Mesenchymal stem cell (in vitro differentiated cells and primary cell): Measurements from ENCODE around the gene RELT.

Source experiments
- DNase-seq: peaks from one replicate; pipeline ENCODE4 v3.0.0-alpha.2; 2013
- H2AFZ ChIP-seq: one replicate; pipeline ENCODE4 v1.6.1; 2013; ENCODE audit warnings: low read depth, mild to moderate bottlenecking, control low read depth, inconsistent platforms, low read length, moderate library complexity
- H2AK5ac ChIP-seq: 2 replicates; pipeline ENCODE4 v1.6.1; 2013; ENCODE audit warnings: low read length, moderate library complexity, mild to moderate bottlenecking, inconsistent platforms; ENCODE audit not compliant: severe bottlenecking
- H2BK120ac ChIP-seq: one replicate; pipeline ENCODE4 v1.6.1; 2013; ENCODE audit warnings: low read depth, mild to moderate bottlenecking, inconsistent platforms, low read length, moderate library complexity
- H2BK12ac ChIP-seq, 2 experiments: one replicate each; pipeline ENCODE4 v1.6.1; 2013; ENCODE audit warnings: inconsistent platforms in 2 of 2, low read length in 2 of 2, mild to moderate bottlenecking in 2 of 2, moderate library complexity in 2 of 2, control low read depth in 1 of 2
- H2BK15ac ChIP-seq: one replicate; pipeline ENCODE4 v1.6.1; 2013; ENCODE audit warnings: mild to moderate bottlenecking, low read depth, inconsistent platforms; ENCODE audit not compliant: poor library complexity, severe bottlenecking
- H2BK5ac ChIP-seq: 2 replicates; pipeline ENCODE4 v1.6.1; 2013; ENCODE audit warnings: low read depth, mild to moderate bottlenecking, low read length, control low read depth, inconsistent platforms; ENCODE audit not compliant: poor library complexity, severe bottlenecking
- H3K14ac ChIP-seq, 2 experiments: one replicate each; pipeline ENCODE4 v1.6.1; 2013; ENCODE audit warnings: inconsistent platforms in 2 of 2, low read length in 2 of 2, control low read depth in 1 of 2, mild to moderate bottlenecking in 1 of 2, moderate library complexity in 1 of 2
- H3K18ac ChIP-seq, 2 experiments: one replicate each; pipeline ENCODE4 v1.6.1; 2013; ENCODE audit warnings: inconsistent platforms in 2 of 2, low read length in 2 of 2, control low read depth in 1 of 2, low read depth in 1 of 2, mild to moderate bottlenecking in 1 of 2
- H3K23ac ChIP-seq, 2 experiments: one replicate each; pipeline ENCODE4 v1.6.1; 2013; ENCODE audit warnings: inconsistent platforms in 2 of 2, low read length in 2 of 2, mild to moderate bottlenecking in 2 of 2, moderate library complexity in 2 of 2, control low read depth in 1 of 2
- H3K27ac ChIP-seq: 2 replicates; pipeline ENCODE4 v1.5.1; 2013; ENCODE audit warnings: mild to moderate bottlenecking, moderate library complexity, low read length, control low read depth, inconsistent platforms; ENCODE audit not compliant: poor library complexity, severe bottlenecking
- H3K27me3 ChIP-seq, 2 experiments: 2 replicates each; pipeline versions ENCODE4 v1.6.1 to v1.7.0; 2013; ENCODE audit warnings: low read length in 2 of 2, mild to moderate bottlenecking in 2 of 2, moderate library complexity in 2 of 2, control low read depth in 1 of 2, inconsistent platforms in 1 of 2; ENCODE audit not compliant: control insufficient read depth in 1 of 2, insufficient read depth in 1 of 2
- H3K36me3 ChIP-seq, 2 experiments: 2 replicates each; pipeline versions ENCODE4 v1.6.1 to v1.7.0; 2013; ENCODE audit warnings: low read length in 2 of 2, control low read depth in 1 of 2, inconsistent platforms in 1 of 2, low read depth in 1 of 2, mild to moderate bottlenecking in 1 of 2; ENCODE audit not compliant: insufficient read depth in 2 of 2, control insufficient read depth in 1 of 2
- H3K4ac ChIP-seq, 2 experiments: one replicate each; pipeline ENCODE4 v1.6.1; 2013; ENCODE audit warnings: inconsistent platforms in 2 of 2, low read length in 2 of 2, mild to moderate bottlenecking in 2 of 2, moderate library complexity in 2 of 2, control low read depth in 1 of 2, low read depth in 1 of 2
- H3K4me1 ChIP-seq: 2 replicates; pipeline ENCODE4 v1.6.1; 2013; ENCODE audit warnings: low read depth, low read length, control low read depth; ENCODE audit not compliant: control insufficient read depth, insufficient read depth
- H3K4me2 ChIP-seq: 2 replicates; pipeline ENCODE4 v1.6.1; 2013; ENCODE audit warnings: low read length, mild to moderate bottlenecking, inconsistent platforms; ENCODE audit not compliant: poor library complexity, severe bottlenecking
- H3K4me3 ChIP-seq, 2 experiments: 2 replicates each; pipeline versions ENCODE4 v1.5.1 to v1.7.0; 2013; ENCODE audit warnings: low read length in 2 of 2, mild to moderate bottlenecking in 2 of 2, control low read depth in 1 of 2, low read depth in 1 of 2; ENCODE audit not compliant: insufficient read depth in 1 of 2
- H3K79me1 ChIP-seq: replicated peaks from 2 replicates; pipeline ENCODE4 v1.6.1; 2013; ENCODE audit warnings: mild to moderate bottlenecking, control low read depth, low read length, inconsistent platforms; ENCODE audit not compliant: poor library complexity, severe bottlenecking
- H3K9ac ChIP-seq: 2 replicates; pipeline ENCODE4 v1.7.0; 2013; ENCODE audit warnings: mild to moderate bottlenecking, low read length, moderate library complexity
- H3K9me3 ChIP-seq: 2 replicates; pipeline ENCODE4 v1.7.0; 2013; ENCODE audit warnings: mild to moderate bottlenecking, low read length; ENCODE audit not compliant: control insufficient read depth
- H4K8ac ChIP-seq: one replicate; pipeline ENCODE4 v1.6.1; 2013; ENCODE audit warnings: inconsistent platforms, mild to moderate bottlenecking, low read length, moderate library complexity
- H4K91ac ChIP-seq: one replicate; pipeline ENCODE4 v1.6.1; 2013; ENCODE audit warnings: mild to moderate bottlenecking, low read length, inconsistent platforms
- WGBS: methylation state at CpG from one replicate; pipeline ENCODE4 v1.1.7; 2013; ENCODE audit warnings: mixed read lengths; 5-methylcytosine and 5-hydroxymethylcytosine counted together

RELT gene

DNA sequence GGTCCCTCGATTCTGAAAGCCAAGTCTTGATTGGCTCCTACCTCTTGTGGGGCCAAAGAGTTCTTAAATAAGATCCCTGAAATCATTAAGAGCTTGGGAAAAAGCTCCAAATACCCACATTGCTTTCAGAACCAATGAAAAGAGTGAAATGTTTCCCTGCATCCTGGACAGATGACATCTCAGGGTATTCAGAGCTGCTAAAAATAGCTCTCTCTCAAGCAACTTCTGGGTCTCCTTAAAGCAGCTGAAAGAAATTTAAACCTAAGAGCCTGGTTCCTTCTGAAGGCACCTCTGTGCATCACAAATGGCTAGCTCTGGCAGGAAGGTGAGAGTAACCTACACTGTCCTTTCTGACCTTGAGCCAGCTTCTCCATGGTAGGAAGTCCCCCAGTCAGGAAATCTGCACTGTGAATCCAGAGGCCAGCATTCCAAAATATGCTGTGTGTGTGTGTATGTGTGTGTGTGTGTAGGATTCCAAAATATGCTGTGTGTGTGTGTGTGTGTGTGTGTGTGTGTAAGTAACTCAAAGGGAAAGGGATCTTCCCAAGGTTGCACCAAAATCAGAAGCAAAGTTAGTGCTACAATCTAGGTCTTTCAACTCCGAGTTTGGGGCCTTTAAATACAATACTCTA, 50.1 kb downstream of the RELT start:
- 96% methylated on average over 1 of the region's 2 CpGs for WGBS
- H3K27ac ChIP-seq: no peak overlapping the region
- no peak overlapping the region for H2BK120ac ChIP-seq
- H3K4me3 ChIP-seq: no peak overlapping the region
- peaks cover 2% of the 10 kb centered on the region for H3K4me1 ChIP-seq
- H3K9me3 ChIP-seq: no peaks in the 10 kb centered on the region
- H2BK5ac ChIP-seq: no peak overlapping the region
- H2AFZ ChIP-seq: no peak overlapping the region
- peak overlapping the region; percentile 23 to 42 for H2BK12ac ChIP-seq
- H4K91ac ChIP-seq: no peak overlapping the region
- H3K36me3 ChIP-seq: peaks cover 3 to 5% of the 10 kb centered on the region in 2 experiments
- no peak overlapping the region for H2AK5ac ChIP-seq
- H3K14ac ChIP-seq: no peak overlapping the region
- H3K4me2 ChIP-seq: no peak overlapping the region
- H3K18ac ChIP-seq: peak overlapping the region in 1 of 2 experiments; percentile 25
- H4K8ac ChIP-seq: peak overlapping the region; percentile 31
- H3K9ac ChIP-seq: no peak overlapping the region
- no peak overlapping the region for H3K23ac ChIP-seq
- peaks cover 13% of the 10 kb centered on the region for H3K79me1 ChIP-seq
- no peak overlapping the region for H2BK15ac ChIP-seq
- H3K4ac ChIP-seq: peak overlapping the region in 1 of 2 experiments; percentile 67
- peak; percentile 61 for DNase-seq
- H3K27me3 ChIP-seq: no peaks in the 10 kb centered on the region

DNA sequence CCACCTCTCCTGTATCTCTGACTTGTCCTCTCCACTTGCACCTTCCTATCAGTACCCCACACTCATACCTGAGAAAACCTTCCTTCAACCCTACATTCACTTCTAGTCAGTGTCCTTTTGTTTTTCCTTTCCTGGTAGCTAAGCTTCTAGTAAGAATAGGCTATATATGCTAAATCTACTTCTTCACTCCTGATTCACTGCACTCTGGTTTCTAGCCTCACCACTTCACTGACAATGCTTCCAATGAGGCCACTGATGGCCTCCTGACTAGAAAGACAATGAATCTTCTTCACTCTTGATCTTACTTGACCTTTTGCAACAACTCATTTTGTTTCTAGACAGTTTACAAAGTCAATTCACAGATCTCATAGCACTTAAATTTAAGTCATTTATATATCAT, 52.0 kb downstream of the RELT start:
- DNase-seq: no peak
- H3K4me1 ChIP-seq: peaks cover 2% of the 10 kb centered on the region
- H3K9ac ChIP-seq: no peak overlapping the region
- no peak overlapping the region for H2BK120ac ChIP-seq
- no peak overlapping the region for H2BK15ac ChIP-seq
- no peak overlapping the region for H3K18ac ChIP-seq
- no peak overlapping the region for H3K14ac ChIP-seq
- H3K9me3 ChIP-seq: no peaks in the 10 kb centered on the region
- H4K8ac ChIP-seq: no peak overlapping the region
- no peak overlapping the region for H2AFZ ChIP-seq
- H3K27me3 ChIP-seq: no peaks in the 10 kb centered on the region
- no peak overlapping the region for H3K27ac ChIP-seq
- H3K4me2 ChIP-seq: no peak overlapping the region
- H2AK5ac ChIP-seq: no peak overlapping the region
- no peak overlapping the region for H3K23ac ChIP-seq
- no peak overlapping the region for H2BK5ac ChIP-seq
- peaks cover 14% of the 10 kb centered on the region for H3K79me1 ChIP-seq
- no peak overlapping the region for H3K4me3 ChIP-seq
- no peak overlapping the region for H4K91ac ChIP-seq
- H3K36me3 ChIP-seq: peaks cover 3 to 5% of the 10 kb centered on the region in 2 experiments
- H3K4ac ChIP-seq: no peak overlapping the region
- no peak overlapping the region for H2BK12ac ChIP-seq

- no peak overlapping the region for H3K4ac ChIP-seq
- peak overlapping the region; percentile 9 for H3K9ac ChIP-seq
- peaks cover 3 to 5% of the 10 kb centered on the region in 2 experiments for H3K36me3 ChIP-seq
- DNase-seq: no peak
- H4K91ac ChIP-seq: no peak overlapping the region
- no peak overlapping the region for H2AK5ac ChIP-seq
- H3K4me1 ChIP-seq: peaks cover 2% of the 10 kb centered on the region
- peaks cover 14% of the 10 kb centered on the region for H3K79me1 ChIP-seq
- no peak overlapping the region for H2BK12ac ChIP-seq
- H3K23ac ChIP-seq: no peak overlapping the region
- no peak overlapping the region for H3K27ac ChIP-seq
- H3K9me3 ChIP-seq: no peaks in the 10 kb centered on the region
- H3K4me3 ChIP-seq: peak overlapping the region in 1 of 2 experiments; percentile 16
- no peak overlapping the region for H3K14ac ChIP-seq
- no peak overlapping the region for H2AFZ ChIP-seq
- H4K8ac ChIP-seq: no peak overlapping the region
- H3K27me3 ChIP-seq: no peaks in the 10 kb centered on the region
- no peak overlapping the region for H2BK120ac ChIP-seq
- H2BK5ac ChIP-seq: no peak overlapping the region
- H2BK15ac ChIP-seq: no peak overlapping the region
- H3K18ac ChIP-seq: no peak overlapping the region
- no peak overlapping the region for H3K4me2 ChIP-seq
Observed at GRCh38 chr11:73428699-73429098, 52.5 kb downstream of the RELT start.

DNA sequence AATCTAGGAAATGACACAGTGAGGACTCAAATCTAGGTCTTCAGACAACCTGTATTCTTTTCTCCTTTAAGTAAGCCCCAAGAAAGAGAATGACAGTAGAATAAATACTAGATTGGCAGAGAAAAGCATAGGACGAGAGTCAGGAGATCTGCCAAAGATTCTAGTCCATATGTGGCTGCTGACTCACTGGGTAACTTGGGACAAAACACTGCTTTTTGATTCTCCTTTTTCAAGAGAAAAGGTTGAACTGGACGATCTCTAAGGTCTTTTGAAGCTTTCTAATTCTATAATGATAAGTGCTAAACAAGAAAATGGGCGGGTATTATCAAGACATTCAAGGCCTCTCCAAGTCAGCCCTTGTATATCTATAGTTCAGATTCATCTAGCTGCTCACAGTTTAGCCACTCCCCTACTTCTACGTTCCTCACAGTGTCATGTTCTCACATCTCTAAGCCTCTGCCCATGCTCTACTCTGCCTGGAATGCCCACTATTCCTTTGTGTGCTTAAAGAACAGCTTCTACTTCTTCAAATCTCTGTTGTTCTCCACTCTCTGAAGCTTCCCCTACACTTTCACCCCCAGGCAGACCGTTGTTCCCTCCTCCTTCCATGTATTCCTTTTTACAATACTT, 53.0 kb downstream of the RELT start:
- H2AFZ ChIP-seq: no peak overlapping the region
- H3K4me1 ChIP-seq: peaks cover 2% of the 10 kb centered on the region
- H3K27me3 ChIP-seq: no peaks in the 10 kb centered on the region
- H3K27ac ChIP-seq: no peak overlapping the region
- no peak overlapping the region for H4K91ac ChIP-seq
- no peak overlapping the region for H4K8ac ChIP-seq
- H3K18ac ChIP-seq: no peak overlapping the region
- no peak overlapping the region for H2BK5ac ChIP-seq
- no peak overlapping the region for H3K23ac ChIP-seq
- H2BK15ac ChIP-seq: no peak overlapping the region
- H3K79me1 ChIP-seq: peaks cover 14% of the 10 kb centered on the region
- H3K36me3 ChIP-seq: peaks cover 3 to 5% of the 10 kb centered on the region in 2 experiments
- H3K9ac ChIP-seq: peak overlapping the region; percentile 9
- no peaks in the 10 kb centered on the region for H3K9me3 ChIP-seq
- H2BK12ac ChIP-seq: no peak overlapping the region
- WGBS: 90% methylated on average over 5 of the region's 5 CpGs
- peak; percentile 13 for DNase-seq
- no peak overlapping the region for H3K14ac ChIP-seq
- no peak overlapping the region for H2BK120ac ChIP-seq
- no peak overlapping the region for H2AK5ac ChIP-seq
- no peak overlapping the region for H3K4ac ChIP-seq
- no peak overlapping the region for H3K4me2 ChIP-seq
- peak overlapping the region in 1 of 2 experiments; percentile 19 for H3K4me3 ChIP-seq
